ENCODE data around the gene SLITRK5. TPM values are rescaled to one million over a fixed set of nuclear protein-coding genes. Genes with fewer than 3 reads are reported as not detected.

SLITRK5 gene
- total and polyA plus RNA-seq, 9 of the 15 experiments (the other 6 are each of a cell fraction or from before 2014, with no cell fraction given), result under 0.01 TPM; not detected in 8

DNA sequence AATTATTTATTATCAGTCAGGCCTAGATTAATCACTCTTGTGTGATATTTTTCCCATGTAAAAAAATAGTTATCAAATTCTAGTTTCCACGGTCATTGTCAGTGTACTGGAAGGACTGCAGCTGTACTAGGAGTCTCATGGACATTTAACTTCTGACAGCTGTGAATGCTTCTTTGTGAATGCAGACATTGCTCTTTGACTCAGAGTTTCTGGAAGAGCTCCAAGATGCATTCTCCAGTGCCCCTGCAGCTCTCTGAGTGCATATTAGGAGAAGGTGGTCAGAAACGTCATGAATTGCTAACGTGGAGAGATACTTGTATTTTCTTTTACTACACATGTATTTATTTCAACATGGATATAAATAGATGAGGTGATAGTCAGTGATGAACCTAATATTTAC, 9.7 kb upstream of the SLITRK5 start (continued):
- TF ChIP-seq, protein P1, sequence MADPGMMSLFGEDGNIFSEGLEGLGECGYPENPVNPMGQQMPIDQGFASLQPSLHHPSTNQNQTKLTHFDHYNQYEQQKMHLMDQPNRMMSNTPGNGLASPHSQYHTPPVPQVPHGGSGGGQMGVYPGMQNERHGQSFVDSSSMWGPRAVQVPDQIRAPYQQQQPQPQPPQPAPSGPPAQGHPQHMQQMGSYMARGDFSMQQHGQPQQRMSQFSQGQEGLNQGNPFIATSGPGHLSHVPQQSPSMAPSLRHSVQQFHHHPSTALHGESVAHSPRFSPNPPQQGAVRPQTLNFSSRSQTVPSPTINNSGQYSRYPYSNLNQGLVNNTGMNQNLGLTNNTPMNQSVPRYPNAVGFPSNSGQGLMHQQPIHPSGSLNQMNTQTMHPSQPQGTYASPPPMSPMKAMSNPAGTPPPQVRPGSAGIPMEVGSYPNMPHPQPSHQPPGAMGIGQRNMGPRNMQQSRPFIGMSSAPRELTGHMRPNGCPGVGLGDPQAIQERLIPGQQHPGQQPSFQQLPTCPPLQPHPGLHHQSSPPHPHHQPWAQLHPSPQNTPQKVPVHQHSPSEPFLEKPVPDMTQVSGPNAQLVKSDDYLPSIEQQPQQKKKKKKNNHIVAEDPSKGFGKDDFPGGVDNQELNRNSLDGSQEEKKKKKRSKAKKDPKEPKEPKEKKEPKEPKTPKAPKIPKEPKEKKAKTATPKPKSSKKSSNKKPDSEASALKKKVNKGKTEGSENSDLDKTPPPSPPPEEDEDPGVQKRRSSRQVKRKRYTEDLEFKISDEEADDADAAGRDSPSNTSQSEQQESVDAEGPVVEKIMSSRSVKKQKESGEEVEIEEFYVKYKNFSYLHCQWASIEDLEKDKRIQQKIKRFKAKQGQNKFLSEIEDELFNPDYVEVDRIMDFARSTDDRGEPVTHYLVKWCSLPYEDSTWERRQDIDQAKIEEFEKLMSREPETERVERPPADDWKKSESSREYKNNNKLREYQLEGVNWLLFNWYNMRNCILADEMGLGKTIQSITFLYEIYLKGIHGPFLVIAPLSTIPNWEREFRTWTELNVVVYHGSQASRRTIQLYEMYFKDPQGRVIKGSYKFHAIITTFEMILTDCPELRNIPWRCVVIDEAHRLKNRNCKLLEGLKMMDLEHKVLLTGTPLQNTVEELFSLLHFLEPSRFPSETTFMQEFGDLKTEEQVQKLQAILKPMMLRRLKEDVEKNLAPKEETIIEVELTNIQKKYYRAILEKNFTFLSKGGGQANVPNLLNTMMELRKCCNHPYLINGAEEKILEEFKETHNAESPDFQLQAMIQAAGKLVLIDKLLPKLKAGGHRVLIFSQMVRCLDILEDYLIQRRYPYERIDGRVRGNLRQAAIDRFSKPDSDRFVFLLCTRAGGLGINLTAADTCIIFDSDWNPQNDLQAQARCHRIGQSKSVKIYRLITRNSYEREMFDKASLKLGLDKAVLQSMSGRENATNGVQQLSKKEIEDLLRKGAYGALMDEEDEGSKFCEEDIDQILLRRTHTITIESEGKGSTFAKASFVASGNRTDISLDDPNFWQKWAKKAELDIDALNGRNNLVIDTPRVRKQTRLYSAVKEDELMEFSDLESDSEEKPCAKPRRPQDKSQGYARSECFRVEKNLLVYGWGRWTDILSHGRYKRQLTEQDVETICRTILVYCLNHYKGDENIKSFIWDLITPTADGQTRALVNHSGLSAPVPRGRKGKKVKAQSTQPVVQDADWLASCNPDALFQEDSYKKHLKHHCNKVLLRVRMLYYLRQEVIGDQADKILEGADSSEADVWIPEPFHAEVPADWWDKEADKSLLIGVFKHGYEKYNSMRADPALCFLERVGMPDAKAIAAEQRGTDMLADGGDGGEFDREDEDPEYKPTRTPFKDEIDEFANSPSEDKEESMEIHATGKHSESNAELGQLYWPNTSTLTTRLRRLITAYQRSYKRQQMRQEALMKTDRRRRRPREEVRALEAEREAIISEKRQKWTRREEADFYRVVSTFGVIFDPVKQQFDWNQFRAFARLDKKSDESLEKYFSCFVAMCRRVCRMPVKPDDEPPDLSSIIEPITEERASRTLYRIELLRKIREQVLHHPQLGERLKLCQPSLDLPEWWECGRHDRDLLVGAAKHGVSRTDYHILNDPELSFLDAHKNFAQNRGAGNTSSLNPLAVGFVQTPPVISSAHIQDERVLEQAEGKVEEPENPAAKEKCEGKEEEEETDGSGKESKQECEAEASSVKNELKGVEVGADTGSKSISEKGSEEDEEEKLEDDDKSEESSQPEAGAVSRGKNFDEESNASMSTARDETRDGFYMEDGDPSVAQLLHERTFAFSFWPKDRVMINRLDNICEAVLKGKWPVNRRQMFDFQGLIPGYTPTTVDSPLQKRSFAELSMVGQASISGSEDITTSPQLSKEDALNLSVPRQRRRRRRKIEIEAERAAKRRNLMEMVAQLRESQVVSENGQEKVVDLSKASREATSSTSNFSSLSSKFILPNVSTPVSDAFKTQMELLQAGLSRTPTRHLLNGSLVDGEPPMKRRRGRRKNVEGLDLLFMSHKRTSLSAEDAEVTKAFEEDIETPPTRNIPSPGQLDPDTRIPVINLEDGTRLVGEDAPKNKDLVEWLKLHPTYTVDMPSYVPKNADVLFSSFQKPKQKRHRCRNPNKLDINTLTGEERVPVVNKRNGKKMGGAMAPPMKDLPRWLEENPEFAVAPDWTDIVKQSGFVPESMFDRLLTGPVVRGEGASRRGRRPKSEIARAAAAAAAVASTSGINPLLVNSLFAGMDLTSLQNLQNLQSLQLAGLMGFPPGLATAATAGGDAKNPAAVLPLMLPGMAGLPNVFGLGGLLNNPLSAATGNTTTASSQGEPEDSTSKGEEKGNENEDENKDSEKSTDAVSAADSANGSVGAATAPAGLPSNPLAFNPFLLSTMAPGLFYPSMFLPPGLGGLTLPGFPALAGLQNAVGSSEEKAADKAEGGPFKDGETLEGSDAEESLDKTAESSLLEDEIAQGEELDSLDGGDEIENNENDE (IDR thresholded peaks at IDR 0.05; ENCODE audit: low read depth, low read length), result no peak
- TF ChIP-seq, protein P2, sequence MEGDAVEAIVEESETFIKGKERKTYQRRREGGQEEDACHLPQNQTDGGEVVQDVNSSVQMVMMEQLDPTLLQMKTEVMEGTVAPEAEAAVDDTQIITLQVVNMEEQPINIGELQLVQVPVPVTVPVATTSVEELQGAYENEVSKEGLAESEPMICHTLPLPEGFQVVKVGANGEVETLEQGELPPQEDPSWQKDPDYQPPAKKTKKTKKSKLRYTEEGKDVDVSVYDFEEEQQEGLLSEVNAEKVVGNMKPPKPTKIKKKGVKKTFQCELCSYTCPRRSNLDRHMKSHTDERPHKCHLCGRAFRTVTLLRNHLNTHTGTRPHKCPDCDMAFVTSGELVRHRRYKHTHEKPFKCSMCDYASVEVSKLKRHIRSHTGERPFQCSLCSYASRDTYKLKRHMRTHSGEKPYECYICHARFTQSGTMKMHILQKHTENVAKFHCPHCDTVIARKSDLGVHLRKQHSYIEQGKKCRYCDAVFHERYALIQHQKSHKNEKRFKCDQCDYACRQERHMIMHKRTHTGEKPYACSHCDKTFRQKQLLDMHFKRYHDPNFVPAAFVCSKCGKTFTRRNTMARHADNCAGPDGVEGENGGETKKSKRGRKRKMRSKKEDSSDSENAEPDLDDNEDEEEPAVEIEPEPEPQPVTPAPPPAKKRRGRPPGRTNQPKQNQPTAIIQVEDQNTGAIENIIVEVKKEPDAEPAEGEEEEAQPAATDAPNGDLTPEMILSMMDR (IDR thresholded peaks at IDR 0.05 in 2 of 3, conservative IDR thresholded peaks at IDR 0.05 in 1 of 3; ENCODE audit: insufficient read depth in 2 of 3, low read depth in 1 of 3, low read length in 3 of 3), result no peak
- TF ChIP-seq, protein P3, sequence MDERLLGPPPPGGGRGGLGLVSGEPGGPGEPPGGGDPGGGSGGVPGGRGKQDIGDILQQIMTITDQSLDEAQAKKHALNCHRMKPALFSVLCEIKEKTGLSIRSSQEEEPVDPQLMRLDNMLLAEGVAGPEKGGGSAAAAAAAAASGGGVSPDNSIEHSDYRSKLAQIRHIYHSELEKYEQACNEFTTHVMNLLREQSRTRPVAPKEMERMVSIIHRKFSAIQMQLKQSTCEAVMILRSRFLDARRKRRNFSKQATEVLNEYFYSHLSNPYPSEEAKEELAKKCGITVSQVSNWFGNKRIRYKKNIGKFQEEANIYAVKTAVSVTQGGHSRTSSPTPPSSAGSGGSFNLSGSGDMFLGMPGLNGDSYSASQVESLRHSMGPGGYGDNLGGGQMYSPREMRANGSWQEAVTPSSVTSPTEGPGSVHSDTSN (CRISPR knock-in tag; IDR thresholded peaks at IDR 0.05; ENCODE audit: low read depth), result no peak
- TF ChIP-seq, protein P3 (tag; conservative IDR thresholded peaks at IDR 0.05; ENCODE audit: low read depth), result no peak
